Esophagus squamous epithelium (tissue), 5 donors: ENCODE measurements around the gene ATRN. TPM values are rescaled to one million over a fixed set of nuclear protein-coding genes. Genes with fewer than 3 reads are reported as not detected.

ENCODE experiments used
- DNase-seq: peaks from one replicate; lab custom pipeline; 2025; lab: John Stamatoyannopoulos, UW
- H3K27ac ChIP-seq, 4 donors: fragments of 200-600 bp; sonication (generic); one replicate each; pipeline ENCODE4 v1.5.1; 2016 to 2019; ENCODE audit warnings: mild to moderate bottlenecking in 1 of 4
- H3K27me3 ChIP-seq, 4 donors: fragments of 200-600 bp; sonication (generic); 1 replicate in 3 of 4; 2 replicates in 1 of 4; pipeline versions ENCODE4 v1.5.1 to v1.6.0; 2017 to 2021; ENCODE audit warnings: antibody characterized with exemption in 1 of 4
- H3K36me3 ChIP-seq, 3 donors: fragments of 200-600 bp; sonication (generic); one replicate each; pipeline ENCODE4 v1.5.1; 2016 to 2019
- H3K4me1 ChIP-seq, 3 donors: fragments of 200-600 bp; sonication (generic); one replicate each; pipeline ENCODE4 v1.5.1; 2017 to 2019
- H3K4me3 ChIP-seq, 4 donors: fragments of 200-600 bp; sonication (generic); 1 replicate in 3 of 4; 2 replicates in 1 of 4; pipeline ENCODE4 v1.5.1; 2016 to 2019; ENCODE audit warnings: mild to moderate bottlenecking in 2 of 4, moderate library complexity in 1 of 4
- H3K9me3 ChIP-seq, 3 donors: fragments of 200-600 bp; sonication (generic); one replicate each; pipeline ENCODE4 v1.5.1; 2016 to 2019
- CTCF ChIP-seq, 6 experiments: fragments of 450-650 bp in 4 of 6; fragments of 200-600 bp in 2 of 6; sonication (generic) in 2 of 6; IDR thresholded peaks; one replicate each; pipeline ENCODE4 v1.5.1; 2016 to 2019; ENCODE audit warnings: antibody characterized with exemption in 6 of 6, mild to moderate bottlenecking in 4 of 6, moderate library complexity in 4 of 6
- POLR2A ChIP-seq, 4 donors: fragments of 450-650 bp; IDR thresholded peaks; one replicate each; pipeline ENCODE4 v1.6.1; 2017; ENCODE audit warnings: antibody characterized with exemption in 4 of 4, mild to moderate bottlenecking in 4 of 4, moderate library complexity in 3 of 4
- WGBS, 2 donors: methylation state at CpG; one replicate each; pipeline ENCODE4 v1.1.5; 2018; 5-methylcytosine and 5-hydroxymethylcytosine counted together
- intact Hi-C: fragments of 100-400 bp; cut with DNase I; formaldehyde crosslinking; loops from one replicate; pipeline ENCODE4 v1.15.0; 2022
- total RNA-seq, 4 donors: library from RNA; depleted of rRNA; stranded (reverse); fragments of >200 nt; gene quantifications; one replicate each; pipeline ENCODE4 v1.1.0, GENCODE V29; 2016
- donor health status: DM: yes; HTN: yes; CAD: no.

The ATRN gene
- total RNA-seq, 4 donors from 2014 or later, result 15.4 to 23.1 (median 21.4) TPM

DNA sequence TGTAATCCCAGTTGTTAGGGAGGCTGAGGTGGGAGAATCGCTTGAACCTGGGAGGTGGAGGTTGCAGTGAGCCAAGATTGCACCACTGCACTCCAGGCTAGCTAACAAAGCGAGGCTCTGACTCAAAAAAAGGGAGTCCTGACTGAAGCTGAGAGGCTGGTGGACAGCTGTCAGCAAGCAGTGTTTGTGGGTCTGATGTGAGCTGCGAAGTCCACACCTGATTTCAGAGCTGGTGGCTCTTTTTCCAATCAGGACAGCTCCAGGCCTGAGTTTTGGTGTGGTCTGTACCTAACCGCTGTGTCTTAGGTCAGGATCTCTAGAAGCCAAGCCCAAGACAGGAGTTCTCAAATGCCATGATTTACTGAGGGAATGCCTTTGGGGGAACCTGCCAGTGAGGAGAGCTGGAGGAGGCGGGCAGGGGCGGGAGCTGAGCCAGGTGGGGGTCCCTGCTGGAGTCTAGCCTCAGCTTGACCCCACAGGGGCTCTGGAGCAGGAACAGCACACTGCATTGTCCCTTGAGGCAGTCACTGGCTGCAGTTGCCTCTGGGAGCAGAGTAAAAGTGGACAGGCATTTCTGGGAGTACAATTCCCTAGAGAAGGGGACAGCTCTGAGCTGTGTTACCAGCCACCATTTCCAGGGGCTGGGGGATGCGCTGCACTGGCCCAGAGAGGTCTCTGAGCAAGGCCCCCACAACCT, 187.3 kb downstream of the ATRN start:
- WGBS, 2 donors, result 70 to 88% methylated on average over 4 of the region's 7 CpGs
- Histone ChIP-seq H3K4me3 (no peak overlapping the region), H3K27me3 (peaks cover 0 to 58% (median 18%) of the 10 kb centered on the region in 4 donors), H3K4me1 (peaks cover 0 to 27% (median 10%) of the 10 kb centered on the region in 3 donors), H3K36me3 (no peaks in the 10 kb centered on the region), H3K27ac (no peak overlapping the region), H3K9me3 (no peaks in the 10 kb centered on the region)
- TF ChIP-seq POLR2A (IDR thresholded peaks at IDR 0.05) (no peak), CTCF (IDR thresholded peaks at IDR 0.05) (no peak)
- intact Hi-C loops, result no loop called here
- no peak for DNase-seq

DNA sequence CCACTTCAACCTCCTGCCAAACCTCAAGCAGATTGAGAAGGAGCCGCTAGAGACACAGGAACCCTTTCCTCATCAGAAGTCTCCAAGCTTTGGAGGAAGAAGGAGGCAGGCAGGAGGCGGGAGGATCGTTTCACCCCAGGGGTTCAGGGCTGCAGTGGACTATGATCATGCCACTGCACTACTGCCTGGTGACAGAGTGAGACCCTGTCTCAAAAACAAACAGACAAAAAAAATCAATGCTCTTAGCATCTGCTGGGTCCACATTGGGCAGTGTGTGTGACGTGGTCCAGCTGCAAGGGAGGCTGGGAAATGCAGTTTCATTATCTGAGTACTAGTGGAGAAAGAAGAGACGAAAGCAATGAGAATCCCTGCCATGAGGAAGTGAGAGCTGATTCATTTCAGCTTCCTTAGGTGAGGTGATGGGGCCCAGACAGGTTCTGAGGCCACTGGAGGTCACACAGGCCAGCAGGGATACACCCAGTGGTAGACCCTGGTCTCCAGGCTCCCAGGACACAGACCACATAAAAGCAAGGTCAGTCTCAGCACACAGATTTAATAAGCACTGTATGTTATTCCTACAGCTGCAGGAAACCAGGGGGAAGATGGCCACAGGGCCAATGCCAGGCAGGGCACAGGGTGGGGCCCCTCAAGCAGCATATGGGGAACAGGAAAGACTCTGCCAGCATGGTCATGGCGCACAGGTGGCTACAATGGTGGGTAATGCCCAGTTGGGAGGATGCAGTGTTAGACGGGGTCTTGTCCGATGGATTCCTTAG, 188.1 kb downstream of the ATRN start:
- WGBS, 2 donors, result 65 to 75% methylated on average over 7 of the region's 8 CpGs
- DNase-seq, result no peak
- no peak overlapping the region for H3K27ac ChIP-seq
- no peak overlapping the region for H3K4me3 ChIP-seq
- no peaks in the 10 kb centered on the region for H3K9me3 ChIP-seq
- H3K4me1 ChIP-seq, result peaks cover 0 to 27% (median 10%) of the 10 kb centered on the region in 3 donors
- TF ChIP-seq POLR2A (IDR thresholded peaks at IDR 0.05) (no peak), CTCF (IDR thresholded peaks at IDR 0.05) (no peak)
- H3K36me3 ChIP-seq, result no peaks in the 10 kb centered on the region
- intact Hi-C loops, result no loop called here
- peaks cover 0 to 63% (median 18%) of the 10 kb centered on the region in 4 donors for H3K27me3 ChIP-seq

DNA sequence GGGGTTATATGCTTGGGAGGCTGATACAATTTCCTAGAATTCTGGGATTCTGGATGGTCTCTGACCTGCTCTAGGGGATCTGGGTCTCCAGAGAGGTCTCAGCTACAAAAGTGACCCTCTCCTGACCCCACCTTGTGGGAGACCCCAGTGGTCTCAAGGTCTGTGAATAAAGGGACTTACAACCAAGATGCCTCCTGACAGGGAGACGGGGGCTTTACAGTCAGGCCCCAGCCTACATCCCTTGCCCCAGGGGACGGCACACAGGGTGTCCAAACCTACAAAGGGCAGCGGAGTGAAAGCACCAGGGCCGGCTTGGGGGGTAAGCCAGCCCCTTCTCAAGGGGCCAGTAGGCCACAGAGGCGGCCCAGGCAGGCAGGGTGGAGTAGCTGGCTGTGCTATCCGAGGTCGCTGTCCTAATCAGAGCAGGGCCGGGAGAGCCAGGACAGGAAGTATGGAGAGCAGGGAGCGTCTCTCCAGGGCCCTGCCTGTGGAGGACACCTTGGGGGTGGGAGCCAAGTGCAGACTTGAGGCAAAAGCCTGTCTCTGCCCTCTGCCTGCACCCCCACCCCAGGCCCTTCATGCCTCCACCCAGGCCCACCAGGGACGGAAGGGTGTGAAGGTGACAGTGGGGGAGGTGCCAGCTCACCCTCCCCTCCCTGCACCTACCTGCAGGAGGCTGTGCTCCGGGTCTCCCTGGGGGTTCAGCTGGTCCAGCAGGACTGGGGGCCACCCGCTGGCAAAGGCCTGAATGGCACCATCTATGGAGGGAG, 188.9 kb downstream of the ATRN start:
- 56 to 83% methylated on average over 4 to 6 of the region's 12 CpGs for WGBS, 2 donors
- Histone ChIP-seq H3K27me3 (peaks cover 0 to 63% (median 18%) of the 10 kb centered on the region in 4 donors), H3K4me3 (no peak overlapping the region), H3K4me1 (peaks cover 0 to 27% (median 10%) of the 10 kb centered on the region in 3 donors), H3K36me3 (no peaks in the 10 kb centered on the region), H3K27ac (no peak overlapping the region), H3K9me3 (no peaks in the 10 kb centered on the region)
- no peak for DNase-seq
- no peak for TF ChIP-seq CTCF (IDR thresholded peaks at IDR 0.05)
- TF ChIP-seq POLR2A (IDR thresholded peaks at IDR 0.05), result no peak
- intact Hi-C loops, result no loop called here

DNA sequence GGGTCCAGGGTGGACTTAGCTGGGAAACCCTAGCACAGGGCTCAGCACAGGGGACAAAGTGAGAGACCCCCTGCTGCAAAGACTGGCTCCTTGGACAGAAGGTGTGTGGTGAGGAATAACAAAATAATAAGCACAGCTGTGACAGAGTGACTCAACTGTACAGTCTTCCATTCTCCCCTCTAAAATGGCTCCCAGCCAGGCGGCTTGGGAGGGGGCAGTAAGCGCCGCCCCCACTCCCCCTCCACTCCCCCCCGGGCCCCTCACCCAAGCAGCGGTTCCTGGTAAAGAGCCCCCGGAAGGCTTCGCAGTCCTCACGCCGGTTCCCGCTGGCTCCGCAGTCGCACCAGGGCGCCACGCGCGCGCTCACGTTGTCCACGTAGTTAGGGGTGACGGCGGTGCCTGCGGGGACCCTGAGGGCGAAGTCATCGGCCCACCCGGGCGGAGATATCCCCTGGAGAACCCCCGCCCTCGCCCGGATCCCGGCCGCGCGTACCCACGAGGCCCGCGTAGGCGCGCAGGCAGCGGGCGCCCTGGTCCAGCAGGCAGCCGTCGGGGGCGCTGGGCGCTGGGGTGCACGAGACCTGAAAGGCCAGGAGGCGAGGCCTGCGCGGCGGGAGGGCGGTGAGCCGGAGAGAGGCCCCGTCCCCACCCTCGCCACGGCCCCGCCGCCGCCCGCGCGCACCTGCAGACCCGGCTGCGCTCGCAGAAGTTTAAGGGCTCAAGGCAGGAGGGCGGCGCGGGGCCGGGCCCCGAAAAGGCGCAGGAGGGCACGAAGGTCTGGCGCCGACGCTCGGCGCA, 189.6 kb downstream of the ATRN start:
- DNase-seq, result no peak
- Histone ChIP-seq H3K36me3 (no peaks in the 10 kb centered on the region), H3K4me3 (peak overlapping the region in 2 of 4 donors; percentile 35 to 37)

More for the DNA sequence above, 189.6 kb downstream of the ATRN start:
- 17% methylated on average over 1 of the region's 75 CpGs; no CpG with 5 or more reads in 1 of the 2 donors for WGBS, 2 donors
- H3K4me1 ChIP-seq, result peaks cover 0 to 27% (median 10%) of the 10 kb centered on the region in 3 donors
- no peak overlapping the region for H3K27ac ChIP-seq
- no peaks in the 10 kb centered on the region for H3K9me3 ChIP-seq
- TF ChIP-seq POLR2A (IDR thresholded peaks at IDR 0.05), result no peak
- intact Hi-C loops, result no loop called here
- H3K27me3 ChIP-seq, result peaks cover 0 to 63% (median 18%) of the 10 kb centered on the region in 4 donors
